ENCODE data around the gene HOTAIR.

HOTAIR gene

DNA sequence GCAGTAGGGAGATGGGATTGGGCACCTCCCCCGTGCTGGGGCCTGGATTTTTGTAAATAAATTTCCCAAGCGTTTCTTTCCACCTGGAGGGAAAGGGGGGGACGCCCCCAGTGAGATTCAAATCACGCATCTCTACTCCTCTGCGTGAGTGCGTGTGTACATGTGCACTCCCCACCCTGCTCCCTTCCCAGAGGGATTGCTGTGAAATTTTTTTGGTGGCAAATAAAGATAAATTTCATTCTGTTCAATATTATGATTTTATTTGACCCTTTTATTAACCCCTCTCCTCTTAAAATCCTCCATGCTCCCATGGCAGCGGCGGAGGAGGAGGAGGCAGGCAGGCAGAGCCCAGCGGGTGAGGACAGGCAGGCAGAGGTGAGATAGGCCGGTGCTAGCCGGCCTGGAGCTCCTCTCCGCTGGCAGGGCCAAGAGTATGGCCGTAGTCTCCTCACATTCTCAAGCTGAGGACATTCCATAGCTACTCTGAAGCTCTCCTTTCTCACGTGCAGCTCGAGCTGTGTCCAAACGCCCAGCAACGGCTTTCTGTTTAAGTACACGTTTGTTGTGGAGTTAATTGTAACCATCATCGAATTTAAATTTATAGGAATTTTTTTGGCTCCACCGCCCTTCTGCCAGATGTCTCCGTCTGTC, 1.5 kb upstream of the HOTAIR start:
- no peak for DNase-seq

DNA sequence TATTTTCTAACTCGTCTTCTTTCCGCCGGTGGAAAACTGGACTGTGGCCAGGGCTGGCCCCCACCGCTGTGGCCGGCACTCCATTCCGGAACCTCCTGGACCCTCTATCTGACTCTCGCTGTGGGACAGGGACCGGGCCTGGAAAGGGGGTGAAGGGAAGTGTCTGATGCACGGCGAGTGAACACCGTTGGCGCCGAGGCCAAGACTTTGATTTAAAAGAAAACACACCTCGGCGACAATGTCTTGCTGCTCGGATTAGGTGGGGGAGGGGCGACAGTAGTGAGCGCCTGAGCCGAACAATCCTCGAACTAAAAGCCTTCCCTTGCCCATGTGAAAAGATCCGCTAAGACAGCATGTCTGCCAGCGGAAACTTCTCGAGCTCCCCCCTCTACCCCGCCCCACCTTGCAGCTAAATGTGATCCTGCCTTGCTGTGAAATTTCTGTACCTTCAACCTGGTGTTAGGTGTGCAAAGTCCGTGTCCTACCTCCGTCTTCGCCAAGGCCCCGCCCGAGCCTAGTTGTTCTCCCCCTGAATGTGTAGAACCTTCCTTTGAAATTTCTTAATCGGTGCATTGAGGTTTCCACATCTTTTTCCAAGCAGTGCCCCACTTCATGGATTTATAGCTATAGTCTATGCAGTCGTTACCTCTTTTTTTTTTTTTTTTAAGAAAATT, 862 bp upstream of the HOTAIR start:
- DNase-seq = no peak

DNA sequence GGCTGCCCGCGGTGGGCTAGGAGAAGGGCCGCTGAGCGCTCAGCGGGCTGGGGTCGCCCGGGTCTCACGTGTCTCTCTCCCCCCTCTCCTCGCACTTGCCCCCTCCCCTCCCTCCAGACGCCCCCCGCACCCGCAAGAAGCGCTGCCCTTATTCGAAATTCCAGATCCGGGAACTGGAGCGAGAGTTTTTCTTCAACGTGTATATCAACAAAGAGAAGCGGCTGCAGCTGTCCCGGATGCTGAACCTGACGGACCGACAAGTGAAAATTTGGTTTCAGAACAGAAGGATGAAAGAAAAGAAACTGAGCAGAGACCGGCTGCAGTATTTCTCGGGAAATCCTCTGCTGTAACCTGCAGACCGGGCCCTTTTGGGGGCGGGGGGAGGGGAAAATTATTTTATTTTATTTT, 314 bp upstream of the HOTAIR start:
- DNase-seq = no peak

DNA sequence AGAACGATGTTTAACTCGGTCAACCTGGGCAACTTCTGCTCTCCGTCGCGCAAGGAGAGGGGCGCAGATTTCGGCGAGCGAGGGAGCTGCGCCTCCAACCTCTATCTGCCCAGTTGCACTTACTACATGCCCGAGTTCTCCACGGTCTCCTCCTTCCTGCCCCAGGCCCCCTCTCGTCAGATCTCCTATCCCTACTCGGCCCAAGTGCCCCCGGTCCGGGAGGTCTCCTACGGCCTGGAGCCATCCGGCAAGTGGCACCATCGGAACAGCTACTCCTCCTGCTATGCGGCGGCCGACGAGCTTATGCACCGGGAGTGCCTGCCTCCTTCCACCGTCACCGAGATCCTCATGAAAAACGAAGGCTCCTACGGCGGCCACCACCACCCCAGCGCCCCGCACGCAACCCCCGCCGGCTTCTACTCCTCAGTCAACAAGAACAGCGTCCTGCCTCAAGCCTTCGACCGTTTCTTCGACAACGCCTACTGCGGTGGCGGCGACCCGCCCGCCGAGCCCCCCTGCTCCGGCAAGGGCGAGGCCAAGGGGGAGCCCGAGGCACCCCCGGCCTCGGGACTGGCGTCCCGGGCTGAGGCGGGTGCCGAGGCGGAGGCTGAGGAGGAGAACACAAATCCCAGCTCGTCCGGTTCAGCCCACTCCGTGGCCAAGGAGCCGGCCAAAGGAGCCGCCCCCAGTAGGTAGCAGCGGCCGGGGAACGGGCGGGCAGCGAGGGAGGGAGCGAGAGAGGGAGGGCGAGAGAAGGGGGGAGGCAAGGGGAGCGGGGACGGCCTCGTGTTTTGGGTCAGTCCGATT, 1.3 kb downstream of the HOTAIR start:
- DNase-seq = no peak

DNA sequence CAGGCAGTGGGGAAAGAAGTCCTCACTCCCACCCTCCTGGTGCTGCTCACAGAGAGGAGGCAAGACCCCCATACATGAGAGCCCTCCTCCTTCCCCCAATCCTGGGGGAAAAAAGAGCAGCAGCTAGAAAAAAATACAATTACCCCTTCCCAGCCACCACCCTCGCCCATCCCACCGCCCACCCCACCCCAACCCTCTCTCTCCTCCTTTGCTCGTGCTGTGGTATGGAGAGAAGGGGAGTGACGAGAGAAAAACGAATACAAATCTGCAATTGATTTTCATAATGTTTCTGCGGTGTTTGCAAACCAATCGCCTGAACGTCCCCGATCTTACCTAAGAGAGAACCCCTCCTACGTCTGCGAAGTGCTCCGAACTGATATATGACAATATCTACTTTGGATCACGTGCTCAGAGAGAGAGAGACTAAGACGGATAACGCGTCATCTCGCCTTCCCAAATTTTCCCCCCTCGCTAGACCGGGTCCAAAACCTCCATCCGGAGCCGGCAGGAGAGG, 2.0 kb downstream of the HOTAIR start, which contains the start of gene HOXC11:
HOXC11 (plus strand) TSS at position 405 of the 514 bp plus-strand sequence. CDS start 116 bp downstream, outside the sequence.
- DNase-seq = no peak

DNA sequence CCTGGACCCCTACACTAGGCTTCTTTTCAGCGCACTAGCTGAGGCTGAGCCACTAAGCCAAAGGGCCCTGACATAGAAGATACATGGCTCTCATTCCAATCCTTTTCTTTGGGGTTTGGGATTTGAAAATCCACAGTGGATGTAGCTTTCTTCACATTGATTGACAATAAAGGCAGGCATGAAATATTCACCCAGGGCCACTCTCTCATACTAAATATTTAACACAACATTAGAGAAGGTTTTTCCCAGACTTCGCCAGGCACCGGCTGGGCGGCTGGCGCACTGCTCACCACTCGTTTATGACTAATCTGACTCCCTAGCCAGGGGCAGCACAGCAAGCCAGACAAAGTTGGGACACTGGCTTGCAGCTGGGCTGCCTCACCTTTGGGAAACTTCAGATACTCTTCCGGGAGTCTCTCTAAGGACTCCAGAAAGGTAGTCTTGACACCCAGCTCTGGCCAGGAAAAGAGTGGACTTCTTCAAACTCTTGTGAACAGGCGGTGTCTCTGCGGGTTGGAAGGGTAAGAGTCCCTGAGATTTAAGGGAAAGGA, 2.5 kb downstream of the HOTAIR start:
- DNase-seq = no peak

DNA sequence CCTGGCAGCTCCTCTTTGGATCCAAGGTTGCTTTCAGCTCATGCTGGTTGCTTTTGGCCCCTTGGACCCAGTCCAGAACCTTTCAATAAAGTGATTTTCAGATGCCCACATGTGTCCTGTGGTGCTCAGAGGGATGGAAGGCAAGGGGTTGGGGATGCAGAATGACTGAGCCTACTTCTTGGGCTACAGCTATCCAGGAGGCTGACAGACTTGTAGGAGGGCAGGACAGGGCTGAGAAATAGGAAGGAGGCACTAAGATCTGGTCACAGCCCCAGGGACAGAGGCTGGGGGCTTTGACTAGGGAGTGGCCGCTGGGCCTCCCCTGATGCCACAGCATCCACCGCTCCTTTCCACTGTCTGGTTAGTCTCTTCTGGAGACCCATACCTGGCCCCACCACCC, 3.1 kb downstream of the HOTAIR start:
- DNase-seq = no peak

DNA sequence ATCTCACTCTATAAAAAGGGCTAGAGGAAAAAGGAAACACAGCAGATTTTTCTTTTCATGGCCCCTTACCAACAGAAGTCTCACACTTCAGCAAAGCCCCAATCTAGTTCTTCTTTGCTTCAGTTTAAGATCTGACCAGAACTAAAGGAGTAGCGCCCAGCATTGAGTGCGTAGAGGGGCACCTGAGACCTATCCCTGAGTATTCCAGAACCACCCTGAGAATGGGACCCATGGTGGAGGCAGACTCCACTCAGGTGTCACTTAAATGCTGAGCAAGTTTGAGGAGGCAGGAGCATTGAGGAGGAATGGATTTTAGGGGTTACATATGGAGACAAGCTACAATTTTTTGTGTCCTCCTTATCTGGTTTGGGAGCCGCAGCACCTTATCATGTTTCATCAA, 3.6 kb downstream of the HOTAIR start:
- no peak for DNase-seq

DNA sequence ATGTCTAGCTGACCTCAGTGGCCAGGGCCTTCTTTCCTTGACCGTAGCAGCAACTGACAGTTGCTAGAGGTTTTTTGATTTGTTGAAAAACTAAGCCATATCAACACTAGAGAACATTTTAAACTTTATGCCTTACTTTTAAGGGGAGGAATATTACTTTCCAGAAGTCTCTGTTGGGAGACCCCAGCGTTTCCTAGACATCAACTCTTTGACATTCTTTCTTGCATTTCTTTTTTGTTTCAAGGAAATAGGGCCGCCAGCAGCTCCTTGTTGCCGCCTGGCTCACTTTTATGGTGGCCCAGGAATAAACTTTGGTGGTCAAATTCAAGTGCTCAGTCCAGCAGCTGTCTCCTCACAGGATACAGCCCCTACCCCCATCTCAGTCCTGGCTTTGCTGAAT, 4.3 kb downstream of the HOTAIR start:
- no peak for DNase-seq

DNA sequence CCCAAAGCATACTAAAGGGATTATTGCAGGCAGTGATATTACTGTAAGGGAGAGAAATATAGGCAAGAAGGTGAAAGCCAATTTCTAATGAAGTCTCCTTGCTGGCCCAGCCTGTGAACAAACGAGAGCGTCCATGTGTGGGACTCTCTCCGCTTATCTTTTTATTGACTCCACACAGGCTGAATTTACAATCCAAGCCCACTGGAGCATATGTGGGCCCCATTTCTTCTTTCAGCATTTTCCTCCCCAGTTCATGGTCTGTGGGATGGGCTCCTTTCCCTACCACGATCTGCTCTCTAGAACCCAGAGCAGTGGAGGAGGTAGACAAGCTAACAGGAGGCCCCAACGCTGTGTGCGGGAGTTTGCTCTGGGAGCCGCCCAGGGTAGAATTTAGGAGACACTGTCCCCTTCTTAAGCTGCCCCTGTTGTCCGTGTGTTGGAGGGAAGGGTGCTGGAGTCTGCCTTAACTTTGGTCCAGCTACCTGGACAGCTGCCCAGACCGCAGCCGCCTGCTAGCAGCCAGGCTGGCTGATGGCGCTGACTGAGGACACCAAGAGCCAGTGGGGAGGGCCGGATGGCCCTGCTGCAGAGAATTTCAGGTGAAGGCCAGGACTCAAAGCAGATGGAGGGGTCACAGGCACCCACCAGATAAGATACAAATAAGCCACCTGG, 5.0 kb downstream of the HOTAIR start:
- DNase-seq = no peak

DNA sequence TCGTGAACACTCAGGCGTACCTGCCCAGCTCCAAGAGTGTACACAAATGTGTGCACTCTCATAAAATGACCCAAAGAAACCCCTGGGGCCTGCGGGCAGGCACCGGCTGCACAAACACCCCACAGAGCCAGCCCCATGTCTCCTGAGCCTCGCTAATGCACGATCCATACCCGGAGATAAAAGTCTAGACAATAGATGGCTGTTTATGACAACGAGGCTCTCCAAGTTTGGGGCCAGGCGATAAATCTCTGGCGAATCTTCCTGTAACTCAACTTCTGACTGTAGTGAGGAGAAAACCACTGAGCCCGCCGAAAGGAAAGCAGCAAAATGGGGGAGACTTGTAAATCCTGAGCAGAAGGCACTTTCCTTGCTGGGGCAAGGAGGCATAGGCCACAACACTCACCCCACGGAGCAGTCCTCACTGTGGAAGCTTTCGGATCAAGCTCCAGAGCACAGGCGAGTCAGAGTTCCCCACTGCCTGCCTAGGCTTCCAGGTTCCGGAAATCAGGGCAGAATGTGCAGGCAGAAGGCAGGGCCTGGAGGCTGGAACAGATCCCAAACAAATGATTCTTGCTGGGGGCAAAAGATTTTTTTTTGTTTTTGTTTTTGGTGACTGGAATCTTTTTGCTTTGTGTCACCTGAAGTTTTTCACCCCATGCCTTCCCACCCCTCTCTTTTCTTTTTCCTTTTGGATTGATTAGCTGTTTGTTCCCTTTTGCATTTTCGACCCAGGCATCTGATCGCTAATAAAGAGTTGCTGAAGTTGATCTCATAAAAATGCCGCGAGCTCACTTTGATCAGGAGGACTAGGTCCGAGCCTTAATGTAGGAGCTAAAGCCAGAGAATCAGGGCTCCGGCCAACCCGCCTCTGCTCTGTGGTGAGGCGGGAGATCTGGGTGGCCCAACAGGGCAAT, 6.3 kb downstream of the HOTAIR start:
- DNase-seq = no peak

DNA sequence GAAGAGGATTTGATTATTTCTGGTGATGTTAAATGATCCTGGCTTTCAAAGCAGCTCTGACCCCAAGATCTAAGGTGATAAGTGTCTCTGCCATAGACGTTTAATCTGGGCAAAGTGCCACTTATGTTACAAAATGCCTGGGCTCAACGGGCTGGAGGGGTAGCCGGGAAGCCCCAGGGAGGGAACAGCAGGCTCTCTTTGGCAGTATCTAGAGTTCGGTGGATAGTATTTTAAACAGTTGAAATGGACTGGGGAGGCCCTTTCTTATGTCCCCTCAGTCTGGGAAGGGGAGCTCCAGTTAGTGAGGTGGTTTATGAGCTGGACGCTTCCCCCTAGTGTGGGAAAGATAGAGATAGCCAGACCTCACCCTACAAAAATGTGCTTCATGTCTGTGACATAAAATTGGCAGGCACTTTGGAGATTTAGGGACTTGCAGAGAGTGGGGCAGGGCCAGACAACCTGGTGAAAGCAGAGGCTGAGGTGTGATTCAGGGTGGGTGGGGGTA, 7.3 kb downstream of the HOTAIR start:
- DNase-seq = no peak

DNA sequence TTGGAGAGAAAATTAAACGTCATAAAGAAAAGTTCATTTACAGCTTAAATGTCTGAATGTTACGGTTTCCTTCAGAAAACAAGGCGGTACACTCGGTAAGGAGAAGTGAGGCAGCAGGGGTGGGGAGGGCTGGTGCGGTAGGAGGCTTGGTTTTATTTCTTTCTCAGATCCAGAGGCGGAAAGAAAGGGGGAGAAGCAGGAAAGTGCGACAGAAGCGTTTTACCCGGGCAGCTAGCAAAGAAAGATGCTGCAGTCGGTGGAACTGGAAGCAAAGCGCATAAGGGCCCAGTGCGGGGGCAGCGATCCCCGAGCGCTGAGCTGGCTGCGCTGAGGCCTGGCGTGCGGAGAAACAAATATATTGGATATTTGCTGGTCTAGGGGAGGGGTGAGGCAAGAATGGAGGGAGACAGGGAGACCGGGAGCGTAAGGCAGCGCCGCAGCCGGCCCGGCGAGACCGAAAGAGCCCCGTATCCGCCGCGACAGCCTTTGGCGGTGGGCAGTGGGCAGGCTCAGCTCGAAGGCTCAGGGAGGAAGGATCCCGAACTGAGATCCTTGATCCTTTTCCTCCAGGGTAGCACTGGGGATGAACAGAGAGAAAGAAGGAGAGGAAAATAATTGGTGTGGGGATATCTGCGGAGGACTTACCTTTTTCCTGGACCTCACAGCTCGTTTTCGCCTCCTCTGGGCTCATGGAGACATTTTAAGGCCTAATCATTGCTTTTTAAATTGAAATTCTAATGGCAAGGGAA, 8.2 kb downstream of the HOTAIR start:
- DNase-seq = no peak

DNA sequence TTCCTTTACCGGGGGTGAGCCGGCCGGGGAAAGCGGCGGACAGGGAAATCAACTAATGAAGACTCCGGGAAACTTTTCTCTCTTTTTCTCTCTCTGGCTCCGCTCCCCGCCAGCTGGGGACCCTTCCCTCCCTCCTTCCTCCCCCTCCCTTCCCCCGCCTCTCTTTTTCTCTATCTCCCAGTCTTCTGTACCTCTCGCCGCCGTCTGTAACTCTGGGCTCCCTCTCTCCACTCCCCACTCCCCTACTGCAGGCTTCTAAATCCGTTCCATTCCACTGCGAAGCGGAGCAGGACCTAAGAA, 8.7 kb downstream of the HOTAIR start:
- no peak for DNase-seq

DNA sequence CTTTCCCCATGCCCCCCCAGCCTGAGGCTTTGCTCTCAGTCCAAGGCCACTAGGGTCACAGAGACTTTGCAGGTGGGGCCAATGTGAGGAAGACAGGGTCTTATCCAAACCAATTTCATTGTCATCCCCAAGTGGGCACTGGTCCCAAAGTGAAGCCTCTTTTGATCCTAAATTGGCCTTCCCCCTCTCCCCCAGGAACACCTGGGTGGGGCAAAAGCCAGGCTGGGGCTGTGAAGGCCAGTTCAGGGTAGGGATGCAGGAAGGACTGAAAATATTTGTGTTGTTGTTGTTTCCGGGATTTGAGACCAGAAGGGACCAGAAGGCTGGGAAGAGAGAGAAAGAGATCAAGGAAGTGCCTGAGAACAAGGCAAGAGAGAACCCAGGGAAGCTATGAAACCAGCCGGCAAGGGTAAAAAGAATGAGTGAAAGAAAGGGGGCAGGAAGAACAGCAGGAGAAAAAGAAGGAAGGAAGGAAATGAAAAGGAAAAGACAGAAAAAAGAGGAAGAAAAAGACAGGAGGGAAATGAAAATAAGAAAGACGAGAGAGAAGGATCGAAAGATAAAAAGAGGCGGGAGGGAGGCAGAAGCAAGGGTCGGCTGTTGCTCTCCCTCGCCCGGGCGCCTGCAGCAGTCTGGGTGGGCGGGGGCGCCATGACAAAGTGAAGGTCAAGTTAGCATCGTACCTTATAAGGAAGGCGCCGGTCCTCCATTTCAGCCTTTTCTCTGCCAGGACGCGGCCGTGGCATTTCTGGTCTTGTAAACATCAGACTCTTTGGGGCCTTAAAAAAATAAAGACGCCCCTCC, 9.3 kb downstream of the HOTAIR start:
- no peak for DNase-seq

DNA sequence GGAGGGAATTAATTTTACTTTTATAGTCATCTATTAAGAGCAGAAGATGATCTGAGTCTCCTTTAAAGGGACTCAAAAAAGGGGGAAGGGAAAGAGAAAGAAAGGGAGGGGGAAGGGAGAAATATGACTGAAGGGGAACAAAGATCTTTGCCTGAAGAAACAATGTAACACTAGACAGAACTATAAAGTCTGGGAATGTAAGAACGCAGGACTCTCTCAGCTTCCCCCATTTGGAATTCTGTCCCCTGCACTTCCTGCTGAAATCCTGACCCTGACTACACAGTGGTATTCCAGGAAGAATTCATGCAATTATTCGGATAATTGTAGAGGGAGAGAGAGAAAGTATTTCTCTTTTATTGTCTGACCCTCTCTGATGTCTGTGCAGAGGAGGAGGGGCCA, 10.4 kb downstream of the HOTAIR start:
- no peak for DNase-seq

DNA sequence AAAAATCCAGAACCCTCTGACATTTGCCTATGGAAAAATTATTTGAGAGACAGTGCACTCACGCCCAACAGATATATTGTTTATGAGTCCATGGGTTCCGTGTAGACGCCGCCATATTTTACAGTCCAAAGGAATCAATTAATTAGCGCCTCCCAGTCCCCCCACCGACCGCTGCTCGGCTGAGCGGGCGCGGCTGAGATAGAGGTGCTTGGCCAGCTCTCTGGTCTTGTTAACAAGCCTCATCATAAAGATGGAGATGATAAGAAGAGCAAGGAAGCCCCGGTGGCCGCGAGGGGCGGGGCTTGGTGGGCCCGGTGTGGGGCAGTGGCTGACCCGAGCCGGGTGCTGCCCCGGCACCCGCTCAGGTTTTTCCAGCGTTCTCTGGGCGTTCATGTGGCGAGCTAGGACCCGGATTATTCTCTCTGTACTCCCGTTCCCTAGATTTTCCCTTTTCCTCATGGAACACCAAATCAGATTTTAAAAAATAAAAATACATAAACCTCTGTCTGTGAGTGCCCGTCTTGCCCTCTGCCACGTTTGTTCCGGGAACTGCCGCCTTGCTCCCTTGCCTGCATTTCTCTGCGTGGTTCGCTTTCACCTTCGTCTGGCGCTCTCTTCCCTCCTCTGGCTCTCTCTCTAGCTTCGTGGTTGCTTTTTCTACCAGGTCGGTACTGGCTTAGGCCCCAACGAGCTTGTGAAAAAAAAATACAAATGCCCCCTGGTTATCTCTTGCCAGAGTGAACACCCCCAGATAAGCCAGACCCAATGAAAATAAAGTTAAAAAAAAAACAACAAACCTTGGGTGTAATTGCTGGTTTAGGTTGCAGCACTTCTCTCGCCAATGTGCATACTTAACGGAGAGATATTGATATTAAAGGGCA, 11.1 kb downstream of the HOTAIR start:
- DNase-seq = no peak

DNA sequence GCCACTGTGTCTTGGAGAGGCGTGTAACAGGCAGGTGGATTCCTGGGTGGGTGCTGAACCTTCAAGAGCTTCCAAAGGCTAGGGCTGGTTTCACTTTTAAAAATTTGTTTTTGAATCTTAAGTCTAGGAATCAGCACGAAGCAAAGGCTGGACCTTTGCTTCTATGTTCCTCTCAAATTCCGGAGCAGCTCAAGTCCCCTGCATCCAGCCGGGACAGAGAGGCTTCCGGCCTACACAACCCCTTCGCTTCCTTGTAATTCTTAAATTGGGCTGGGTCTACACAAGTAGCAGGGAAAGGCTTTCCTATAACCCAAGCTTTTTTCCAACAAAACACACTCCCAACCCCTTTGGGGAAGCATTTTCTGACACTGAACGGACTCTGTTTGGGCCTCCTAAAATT, 11.7 kb downstream of the HOTAIR start:
- DNase-seq = no peak

All from hypothalamus (tissue), 51 donors.